Measurements from ENCODE around the gene CNTF. TPM values are rescaled to one million over a fixed set of nuclear protein-coding genes. Genes with fewer than 3 reads are reported as not detected.

Gene CNTF
- total RNA-seq, 2 donors from 2014 or later: 4.7 to 5.3 TPM

DNA sequence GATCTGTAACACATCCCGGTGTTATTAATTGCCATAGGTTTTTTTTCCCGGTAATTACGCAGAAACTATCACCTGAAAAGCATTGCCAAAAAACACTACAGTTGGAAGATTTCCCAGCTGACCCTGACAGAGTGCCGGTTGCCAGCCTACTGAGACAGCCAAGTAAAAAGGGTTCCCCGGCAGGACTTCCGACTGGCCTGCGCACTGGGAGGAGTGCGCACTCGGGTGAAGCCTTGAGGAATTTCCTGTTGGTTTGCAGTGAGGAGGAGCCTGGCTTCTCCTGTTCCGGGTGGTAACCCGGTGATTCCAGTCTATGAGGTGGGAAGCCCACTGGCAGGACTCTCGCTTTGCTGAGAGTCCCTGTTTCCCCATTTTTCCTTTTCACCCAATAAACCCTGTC is 52.1 kb downstream of the CNTF start:
- TF ChIP-seq, protein P1, sequence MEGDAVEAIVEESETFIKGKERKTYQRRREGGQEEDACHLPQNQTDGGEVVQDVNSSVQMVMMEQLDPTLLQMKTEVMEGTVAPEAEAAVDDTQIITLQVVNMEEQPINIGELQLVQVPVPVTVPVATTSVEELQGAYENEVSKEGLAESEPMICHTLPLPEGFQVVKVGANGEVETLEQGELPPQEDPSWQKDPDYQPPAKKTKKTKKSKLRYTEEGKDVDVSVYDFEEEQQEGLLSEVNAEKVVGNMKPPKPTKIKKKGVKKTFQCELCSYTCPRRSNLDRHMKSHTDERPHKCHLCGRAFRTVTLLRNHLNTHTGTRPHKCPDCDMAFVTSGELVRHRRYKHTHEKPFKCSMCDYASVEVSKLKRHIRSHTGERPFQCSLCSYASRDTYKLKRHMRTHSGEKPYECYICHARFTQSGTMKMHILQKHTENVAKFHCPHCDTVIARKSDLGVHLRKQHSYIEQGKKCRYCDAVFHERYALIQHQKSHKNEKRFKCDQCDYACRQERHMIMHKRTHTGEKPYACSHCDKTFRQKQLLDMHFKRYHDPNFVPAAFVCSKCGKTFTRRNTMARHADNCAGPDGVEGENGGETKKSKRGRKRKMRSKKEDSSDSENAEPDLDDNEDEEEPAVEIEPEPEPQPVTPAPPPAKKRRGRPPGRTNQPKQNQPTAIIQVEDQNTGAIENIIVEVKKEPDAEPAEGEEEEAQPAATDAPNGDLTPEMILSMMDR (IDR thresholded peaks at IDR 0.05): no peak
- no peak for DNase-seq (ENCODE audit: low spot score)
- no peak for ATAC-seq (ENCODE audit: insufficient number of reproducible peaks, low FRiP score, low read depth)
- Histone ChIP-seq H3K4me3 (no peak overlapping the region), H3K36me3 (no peaks in the 10 kb centered on the region), H3K27ac (no peak overlapping the region), H3K27me3 (replicated peaks; ENCODE audit: insufficient read depth) (no peaks in the 10 kb centered on the region), H3K9me3 (no peaks in the 10 kb centered on the region), H3K4me1 (ENCODE audit: control insufficient read depth in 1 of 2, low read depth in 2 of 2) (no peaks in the 10 kb centered on the region)

Other genes with a start within 250 kb of the CNTF start
- not detected for gene OR5B3, start 215.8 kb upstream of the CNTF start, total RNA-seq
- not detected for gene OR5B2, start 194.5 kb upstream of the CNTF start, total RNA-seq
- gene OR5B12, start 180.4 kb upstream of the CNTF start, total RNA-seq: not detected
- not detected for gene OR5B21, start 114.6 kb upstream of the CNTF start, total RNA-seq
- gene LPXN, start 46.8 kb upstream of the CNTF start, total RNA-seq: 10 to 100 TPM; 14.8 to 17.1 TPM
- 10 to 100 TPM; 45.8 to 58.8 TPM for gene ZFP91, start 43.6 kb upstream of the CNTF start, total RNA-seq
- not detected for gene GLYAT, start 109.3 kb downstream of the CNTF start, total RNA-seq
- not detected for gene GLYATL2, start 222.0 kb downstream of the CNTF start, total RNA-seq

Measured in thoracic aorta (tissue), 2 donors.